Activated T-helper 1 cell treated with anti-CD3 and anti-CD28 coated beads, Interleukin-12 subunit alpha, Interleukin-12 subunit beta, Interleukin-2, Interleukin-4 antibody, amounts not matched to agents 30 ng/mL and 10 ng/mL and 1 ng/mL, durations not matched to agents 14 hours and 24 hours and 36 hours (primary cell): Measurements from ENCODE around the gene RPS19. TPM values are rescaled to one million over a fixed set of nuclear protein-coding genes. Genes with fewer than 3 reads are reported as not detected.

ENCODE experiments used
- DNase-seq: peaks from one replicate; pipeline ENCODE4 v3.0.0; 2021; ENCODE audit warnings: low spot score
- H3K27ac Mint-ChIP-seq: one replicate; pipeline ENCODE4 v1.8.0; 2021; ENCODE audit warnings: mild to moderate bottlenecking, mixed read lengths
- H3K27me3 Mint-ChIP-seq: one replicate; pipeline ENCODE4 v1.8.0; 2022; ENCODE audit warnings: mild to moderate bottlenecking, moderate library complexity, mixed read lengths; ENCODE audit not compliant: insufficient read depth
- H3K36me3 Mint-ChIP-seq: one replicate; pipeline ENCODE4 v1.8.0; 2021; ENCODE audit warnings: low read depth, mixed read lengths
- H3K4me1 Mint-ChIP-seq: one replicate; pipeline ENCODE4 v1.8.0; 2021; ENCODE audit warnings: low read depth, mixed read lengths
- H3K4me3 Mint-ChIP-seq: one replicate; pipeline ENCODE4 v1.8.0; 2021; ENCODE audit warnings: mild to moderate bottlenecking, moderate library complexity, mixed read lengths
- H3K9me3 Mint-ChIP-seq: one replicate; pipeline ENCODE4 v1.8.0; 2021; ENCODE audit warnings: mixed read lengths
- intact Hi-C: fragments of 100-400 bp; cut with micrococcal nuclease; formaldehyde crosslinking; loops from one replicate; pipeline ENCODE4 v1.15.1; 2024
- total RNA-seq: library from RNA; stranded (reverse); gene quantifications from 2 replicates; pipeline ENCODE4 v1.2.3, GENCODE V29; 2022

Gene RPS19
- total RNA-seq, 1 donor from 2014 or later, result 2,906 TPM

GRCh38 chr19:41886761-41887710 lies 27.0 kb downstream of the RPS19 start:
- Mint-ChIP-seq H3K27ac (peak overlapping the region; percentile 91), H3K36me3 (peaks cover 37% of the 10 kb centered on the region), H3K9me3 (no peaks in the 10 kb centered on the region), H3K27me3 (no peaks in the 10 kb centered on the region), H3K4me3 (peak overlapping the region; percentile 81), H3K4me1 (peaks cover 60% of the 10 kb centered on the region)
- intact Hi-C loops, result loop anchor here (1.0 to 10.0 kb wide), 9 partner anchors 16 to 1170 kb away; partner anchors contain the start of genes COQ8B, HNRNPUL1, ITPKC and RABAC1
- DNase-seq, result peak; percentile 68

GRCh38 chr19:41887711-41888382 lies 27.8 kb downstream of the RPS19 start:
- Mint-ChIP-seq H3K27me3 (no peaks in the 10 kb centered on the region), H3K27ac (peak overlapping the region; percentile 91), H3K4me3 (peak overlapping the region; percentile 81), H3K4me1 (peaks cover 54% of the 10 kb centered on the region), H3K36me3 (peaks cover 35% of the 10 kb centered on the region), H3K9me3 (no peaks in the 10 kb centered on the region)
- peak; percentile 76 for DNase-seq
- intact Hi-C loops, result loop anchor here (1.0 to 10.0 kb wide), 10 partner anchors 17 to 1171 kb away; partner anchors contain the start of genes COQ8B, HNRNPUL1, ITPKC and RABAC1

GRCh38 chr19:41888926-41889325 lies 28.9 kb downstream of the RPS19 start:
- Mint-ChIP-seq H3K4me1 (peaks cover 58% of the 10 kb centered on the region), H3K27ac (peak overlapping the region; percentile 73), H3K4me3 (peak overlapping the region; percentile 81), H3K9me3 (no peaks in the 10 kb centered on the region), H3K36me3 (peaks cover 35% of the 10 kb centered on the region), H3K27me3 (no peaks in the 10 kb centered on the region)
- intact Hi-C loops, result loop anchor here (2.0 to 10.0 kb wide), 5 partner anchors 148 to 1172 kb away; partner anchors contain the start of genes COQ8B, HNRNPUL1 and ITPKC
- DNase-seq, result no peak

- peaks cover 57% of the 10 kb centered on the region for H3K4me1 Mint-ChIP-seq
- intact Hi-C loops, result loop anchor here (2.0 to 10.0 kb wide), 5 partner anchors 149 to 1173 kb away; partner anchors contain the start of genes COQ8B, HNRNPUL1 and ITPKC
- no peak overlapping the region for H3K4me3 Mint-ChIP-seq
- H3K9me3 Mint-ChIP-seq, result no peaks in the 10 kb centered on the region
- no peaks in the 10 kb centered on the region for H3K27me3 Mint-ChIP-seq
- no peak for DNase-seq
- peak overlapping the region; percentile 78 for H3K27ac Mint-ChIP-seq
- H3K36me3 Mint-ChIP-seq, result peaks cover 40% of the 10 kb centered on the region
Observed at GRCh38 chr19:41889896-41890295, 29.8 kb downstream of the RPS19 start.

GRCh38 chr19:41890936-41891335 lies 30.9 kb downstream of the RPS19 start:
- Mint-ChIP-seq H3K27ac (no peak overlapping the region), H3K4me1 (peaks cover 54% of the 10 kb centered on the region), H3K9me3 (no peaks in the 10 kb centered on the region), H3K36me3 (peaks cover 44% of the 10 kb centered on the region), H3K27me3 (no peaks in the 10 kb centered on the region), H3K4me3 (no peak overlapping the region)
- intact Hi-C loops, result no loop called here
- no peak for DNase-seq

- no peak for DNase-seq
- H3K4me3 Mint-ChIP-seq, result no peak overlapping the region
- no peak overlapping the region for H3K27ac Mint-ChIP-seq
- H3K4me1 Mint-ChIP-seq, result peaks cover 42% of the 10 kb centered on the region
- H3K36me3 Mint-ChIP-seq, result peaks cover 49% of the 10 kb centered on the region
- no peaks in the 10 kb centered on the region for H3K9me3 Mint-ChIP-seq
- intact Hi-C loops, result no loop called here
- H3K27me3 Mint-ChIP-seq, result no peaks in the 10 kb centered on the region
Observed at GRCh38 chr19:41892173-41892902, 32.3 kb downstream of the RPS19 start.

GRCh38 chr19:41893899-41894298 lies 33.8 kb downstream of the RPS19 start:
- no peak overlapping the region for H3K4me3 Mint-ChIP-seq
- no peak for DNase-seq
- H3K36me3 Mint-ChIP-seq, result peaks cover 53% of the 10 kb centered on the region
- peaks cover 35% of the 10 kb centered on the region for H3K4me1 Mint-ChIP-seq
- H3K27me3 Mint-ChIP-seq, result no peaks in the 10 kb centered on the region
- H3K27ac Mint-ChIP-seq, result peak overlapping the region; percentile 83
- no peaks in the 10 kb centered on the region for H3K9me3 Mint-ChIP-seq
- intact Hi-C loops, result no loop called here

GRCh38 chr19:41894350-41894749 lies 34.3 kb downstream of the RPS19 start:
- Mint-ChIP-seq H3K36me3 (peaks cover 52% of the 10 kb centered on the region), H3K27me3 (no peaks in the 10 kb centered on the region), H3K4me1 (peaks cover 35% of the 10 kb centered on the region), H3K4me3 (no peak overlapping the region), H3K9me3 (no peaks in the 10 kb centered on the region), H3K27ac (peak overlapping the region; percentile 83)
- DNase-seq, result no peak
- intact Hi-C loops, result no loop called here

- H3K4me3 Mint-ChIP-seq, result no peak overlapping the region
- no peaks in the 10 kb centered on the region for H3K9me3 Mint-ChIP-seq
- peaks cover 26% of the 10 kb centered on the region for H3K4me1 Mint-ChIP-seq
- no peaks in the 10 kb centered on the region for H3K27me3 Mint-ChIP-seq
- no peak for DNase-seq
- peaks cover 48% of the 10 kb centered on the region for H3K36me3 Mint-ChIP-seq
- intact Hi-C loops, result no loop called here
- H3K27ac Mint-ChIP-seq, result peak overlapping the region; percentile 61
Observed at GRCh38 chr19:41895745-41896580, 35.9 kb downstream of the RPS19 start.

GRCh38 chr19:41896581-41896942 lies 36.5 kb downstream of the RPS19 start:
- Mint-ChIP-seq H3K9me3 (no peaks in the 10 kb centered on the region), H3K27me3 (no peaks in the 10 kb centered on the region), H3K27ac (peak overlapping the region; percentile 56), H3K36me3 (peaks cover 46% of the 10 kb centered on the region), H3K4me1 (peaks cover 23% of the 10 kb centered on the region), H3K4me3 (no peak overlapping the region)
- intact Hi-C loops, result no loop called here
- no peak for DNase-seq

- Mint-ChIP-seq H3K27me3 (no peaks in the 10 kb centered on the region), H3K27ac (no peak overlapping the region), H3K9me3 (no peaks in the 10 kb centered on the region), H3K4me3 (no peak overlapping the region), H3K36me3 (peaks cover 51% of the 10 kb centered on the region), H3K4me1 (peaks cover 20% of the 10 kb centered on the region)
- intact Hi-C loops, result no loop called here
- DNase-seq, result no peak
Observed at GRCh38 chr19:41897181-41897580, 37.1 kb downstream of the RPS19 start.

GRCh38 chr19:41897820-41898219 lies 37.8 kb downstream of the RPS19 start:
- H3K4me3 Mint-ChIP-seq, result no peak overlapping the region
- no peaks in the 10 kb centered on the region for H3K9me3 Mint-ChIP-seq
- no peaks in the 10 kb centered on the region for H3K27me3 Mint-ChIP-seq
- intact Hi-C loops, result no loop called here
- H3K4me1 Mint-ChIP-seq, result peaks cover 19% of the 10 kb centered on the region
- H3K36me3 Mint-ChIP-seq, result peaks cover 54% of the 10 kb centered on the region
- peak overlapping the region; percentile 61 for H3K27ac Mint-ChIP-seq
- DNase-seq, result no peak
